Cardiac fibroblast (primary cell): ENCODE results near the gene FRMD5.

ENCODE experiments used
- DNase-seq, 2 donors: peaks; one replicate each; pipeline versions ENCODE4 v3.0.0 to v3.0.0-alpha.2; 2010; ENCODE audit warnings: low read depth in 2 of 2
- H3K4me3 ChIP-seq, 2 donors: replicated peaks in 1 of 2; 1 replicate in 1 of 2; 2 replicates in 1 of 2; pipeline ENCODE4 v1.5.1; 2011; ENCODE audit warnings: low read depth in 2 of 2, low read length in 2 of 2, mild to moderate bottlenecking in 2 of 2, moderate library complexity in 1 of 2
- CTCF ChIP-seq: IDR thresholded peaks from one replicate; pipeline ENCODE4 v1.5.1; 2011; ENCODE audit warnings: low read depth, mild to moderate bottlenecking, low read length, inconsistent platforms

The FRMD5 gene

GRCh38 chr15:43883571-43883970 lies 311.5 kb downstream of the FRMD5 start:
- no peak for TF ChIP-seq CTCF
- DNase-seq, result no peak
- H3K4me3 ChIP-seq, result no peak overlapping the region

- DNase-seq, result peak in 1 of 2 donors; percentile 10
- no peak overlapping the region for H3K4me3 ChIP-seq
- peak; percentile 49 for TF ChIP-seq CTCF
These were observed 313.1 kb downstream of the FRMD5 start for GRCh38 chr15:43881944-43882343.

- DNase-seq, result no peak
- TF ChIP-seq CTCF, result no peak
- no peak overlapping the region for H3K4me3 ChIP-seq
These were observed 313.8 kb downstream of the FRMD5 start for GRCh38 chr15:43881245-43881644.

GRCh38 chr15:43880406-43881194 lies 314.5 kb downstream of the FRMD5 start:
- no peak for TF ChIP-seq CTCF
- peak; percentile 17 to 52 for DNase-seq
- no peak overlapping the region for H3K4me3 ChIP-seq

- H3K4me3 ChIP-seq, result no peak overlapping the region
- peak in 1 of 2 donors; percentile 14 for DNase-seq
- no peak for TF ChIP-seq CTCF
These were observed 315.4 kb downstream of the FRMD5 start for GRCh38 chr15:43879386-43880355.

- no peak overlapping the region for H3K4me3 ChIP-seq
- no peak for DNase-seq
- TF ChIP-seq CTCF, result no peak
These were observed 316.6 kb downstream of the FRMD5 start for GRCh38 chr15:43878446-43878845.
